ENCODE measurements around the gene PWWP2B. TPM values are rescaled to one million over a fixed set of nuclear protein-coding genes. Genes with fewer than 3 reads are reported as not detected.
A peak's percentile ranks its signal among the peaks of the same experiment; 100 is the strongest.

The PWWP2B gene
- total and polyA plus RNA-seq, 2 of the 13 experiments (the other 11 are each of a cell fraction or from before 2014, with no cell fraction given), result 2.3 to 4.7 TPM

- TF ChIP-seq ZNF687 (CRISPR knock-in tag; IDR thresholded peaks at IDR 0.05), result peak; percentile 52
- no peak for TF ChIP-seq LRRFIP1 (CRISPR knock-in tag; conservative IDR thresholded peaks at IDR 0.05)
- no peak for TF ChIP-seq ISL2 (CRISPR knock-in tag; IDR thresholded peaks at IDR 0.05)
- TF ChIP-seq NR3C1 (CRISPR knock-in tag; IDR thresholded peaks at IDR 0.05), result no peak
These were observed 58.5 kb downstream of the PWWP2B start (continued) for GRCh38 chr10:132455441-132455971.
